HG02943 (cell line): Measurements from ENCODE around the gene GPR146.

Experiments
- ATAC-seq: cut with Tn5 transposase; IDR thresholded peaks from one replicate; pipeline ENCODE4 v1.9.1; 2021; ENCODE audit warnings: mild to moderate bottlenecking, low read depth, moderate library complexity; ENCODE audit not compliant: unreplicated experiment

Gene GPR146

GRCh38 chr7:1041551-1042491, 2.5 kb upstream of the GPR146 start:
- no peak for ATAC-seq

- ATAC-seq = no peak
Observed at GRCh38 chr7:1042492-1042833, 1.9 kb upstream of the GPR146 start.

GRCh38 chr7:1043552-1044188, 676 bp upstream of the GPR146 start:
- no peak for ATAC-seq

DNA sequence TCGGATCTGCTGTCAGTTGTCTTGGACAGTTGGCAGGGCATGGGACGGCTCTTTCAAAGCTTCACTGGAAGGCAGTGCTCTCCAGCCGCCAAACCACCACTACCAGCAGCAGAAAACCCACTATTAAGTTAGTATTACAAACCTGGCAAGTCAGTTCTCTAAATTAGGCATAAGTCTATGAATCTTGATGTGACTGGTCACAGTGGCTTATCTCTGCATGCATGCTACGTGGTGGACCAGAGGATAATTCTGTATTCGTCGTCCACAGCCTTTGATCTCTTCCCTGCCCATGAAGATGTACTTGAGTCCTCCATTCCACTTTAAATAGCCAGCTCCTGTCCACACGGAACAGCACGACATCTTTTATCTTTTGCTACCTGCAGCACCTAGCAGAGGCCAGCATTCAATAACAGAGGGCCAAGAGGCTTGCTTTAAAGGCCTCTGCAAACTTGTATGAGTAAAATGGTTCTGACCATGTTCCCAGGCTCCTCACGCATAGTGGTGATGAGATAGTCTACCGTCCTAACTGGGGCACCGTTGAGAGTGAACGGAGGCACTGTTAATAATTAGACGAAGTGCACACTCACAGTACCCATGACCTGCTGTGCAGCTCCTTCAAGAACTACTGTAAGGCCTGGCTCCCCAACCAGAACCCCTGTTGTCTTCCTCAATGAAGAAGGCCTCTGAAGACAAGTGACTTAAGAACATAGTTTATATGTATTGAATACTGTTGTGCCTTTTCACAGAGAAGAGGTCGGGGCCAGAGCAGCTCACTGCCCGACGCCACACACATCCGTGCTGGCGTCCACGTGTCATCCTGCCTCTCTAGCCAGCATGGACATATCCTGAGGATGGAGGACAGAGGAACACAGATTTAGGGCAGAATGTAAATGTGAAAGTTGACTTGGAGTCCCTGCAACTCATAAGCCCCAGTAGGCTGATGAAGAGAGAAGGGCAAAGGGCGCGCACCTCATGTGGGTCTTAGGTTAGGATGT, 1.0 kb downstream of the GPR146 start:
- no peak for ATAC-seq

DNA sequence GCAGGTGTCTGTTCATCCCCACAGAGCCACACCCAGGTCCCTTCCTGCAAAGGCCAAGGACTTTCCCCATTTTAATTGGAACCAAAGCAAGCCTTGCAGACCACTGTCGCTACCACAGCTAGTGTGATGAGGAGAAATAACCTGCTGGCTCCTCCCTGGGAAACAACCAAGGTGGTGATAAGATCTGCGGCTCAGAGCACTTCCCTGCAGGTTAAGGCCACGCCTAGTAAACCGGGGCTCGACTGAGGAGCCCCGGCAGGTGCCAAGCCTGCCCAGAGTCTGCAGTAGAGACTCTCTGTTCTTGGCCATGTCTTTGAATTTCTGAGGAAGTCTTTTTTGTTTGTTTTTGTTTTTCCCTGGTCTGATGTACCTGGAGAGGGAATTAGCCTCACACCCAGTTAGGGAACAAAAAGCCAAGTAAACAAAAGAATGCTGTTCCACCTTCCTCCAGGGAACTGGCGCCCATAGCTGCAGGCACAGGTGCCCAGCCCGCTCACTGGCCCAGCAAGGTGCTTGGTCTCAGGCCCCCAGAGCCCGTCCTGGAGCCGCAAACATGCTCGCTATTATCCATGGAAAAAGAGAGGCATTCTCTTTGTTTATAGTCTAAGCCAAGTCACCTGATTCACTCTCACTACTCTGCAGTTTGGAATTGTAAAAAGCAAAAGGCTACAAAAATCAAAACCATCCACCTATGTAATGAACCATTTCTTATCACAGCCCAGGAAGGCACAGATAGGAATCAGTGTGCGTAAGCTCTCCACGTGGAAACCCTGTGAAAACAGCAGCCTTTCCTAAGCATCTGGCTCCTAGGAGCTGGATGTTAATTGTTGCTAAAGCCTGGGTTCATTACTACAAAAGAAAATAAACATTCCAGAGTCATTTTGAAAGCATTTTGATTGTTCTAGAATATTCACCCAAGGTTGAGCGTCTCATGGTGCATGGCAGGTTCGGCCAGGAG, 2.7 kb downstream of the GPR146 start:
- ATAC-seq = no peak

DNA sequence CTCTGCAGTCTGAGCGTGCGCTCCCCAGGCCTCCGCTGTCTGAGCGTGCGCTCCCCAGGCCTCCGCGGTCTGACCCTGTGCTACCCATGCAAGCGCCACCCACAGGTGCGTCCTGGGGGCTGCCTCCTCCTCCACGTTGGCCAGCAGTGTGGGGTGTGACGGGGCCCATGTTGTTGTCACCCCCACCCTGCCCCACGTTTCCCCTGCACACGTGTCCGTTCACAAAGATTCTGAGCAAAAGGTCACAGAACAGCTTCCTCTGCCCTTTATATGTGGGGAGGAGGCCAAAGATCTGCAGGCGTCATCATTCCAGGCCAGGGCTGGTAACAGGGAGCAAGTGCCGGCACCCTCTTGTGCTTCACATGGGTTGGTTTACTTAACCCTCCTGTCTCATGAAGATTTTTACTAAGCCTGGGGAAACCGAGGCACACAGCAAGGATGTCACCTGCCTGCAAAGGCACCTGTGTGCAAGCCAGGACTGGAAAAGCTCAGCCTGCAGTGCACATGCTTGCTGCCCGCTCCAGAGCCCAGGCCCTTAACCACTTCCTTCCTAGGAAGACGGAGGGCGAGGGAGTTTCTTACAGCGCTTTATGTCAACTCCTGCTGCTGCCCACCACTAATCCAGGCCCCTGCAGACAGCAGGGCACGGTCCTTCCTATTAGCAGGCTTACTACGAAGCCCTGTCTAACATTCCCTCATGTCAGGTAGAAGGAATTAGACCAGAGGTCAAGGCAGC, 4.8 kb downstream of the GPR146 start:
- no peak for ATAC-seq

DNA sequence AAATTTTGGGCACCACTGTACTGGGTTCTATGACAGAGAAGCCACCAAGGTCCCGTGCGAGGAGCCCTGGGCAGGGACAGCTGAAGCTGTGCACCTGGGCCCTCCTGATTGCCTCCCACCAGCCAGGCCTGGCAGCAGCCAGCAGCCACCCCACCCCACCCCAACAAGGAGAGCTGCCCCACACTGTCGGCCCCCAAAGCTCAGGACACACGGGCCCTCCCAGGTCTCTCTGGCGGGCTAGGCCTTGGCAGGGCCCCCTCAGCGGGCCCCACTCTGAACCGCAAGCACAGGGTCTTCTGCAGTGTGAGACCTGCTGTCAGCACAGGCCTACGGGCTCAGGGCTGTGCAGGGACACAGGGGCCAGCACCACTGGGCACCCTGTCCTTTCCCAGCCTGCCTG, 5.5 kb downstream of the GPR146 start:
- no peak for ATAC-seq

DNA sequence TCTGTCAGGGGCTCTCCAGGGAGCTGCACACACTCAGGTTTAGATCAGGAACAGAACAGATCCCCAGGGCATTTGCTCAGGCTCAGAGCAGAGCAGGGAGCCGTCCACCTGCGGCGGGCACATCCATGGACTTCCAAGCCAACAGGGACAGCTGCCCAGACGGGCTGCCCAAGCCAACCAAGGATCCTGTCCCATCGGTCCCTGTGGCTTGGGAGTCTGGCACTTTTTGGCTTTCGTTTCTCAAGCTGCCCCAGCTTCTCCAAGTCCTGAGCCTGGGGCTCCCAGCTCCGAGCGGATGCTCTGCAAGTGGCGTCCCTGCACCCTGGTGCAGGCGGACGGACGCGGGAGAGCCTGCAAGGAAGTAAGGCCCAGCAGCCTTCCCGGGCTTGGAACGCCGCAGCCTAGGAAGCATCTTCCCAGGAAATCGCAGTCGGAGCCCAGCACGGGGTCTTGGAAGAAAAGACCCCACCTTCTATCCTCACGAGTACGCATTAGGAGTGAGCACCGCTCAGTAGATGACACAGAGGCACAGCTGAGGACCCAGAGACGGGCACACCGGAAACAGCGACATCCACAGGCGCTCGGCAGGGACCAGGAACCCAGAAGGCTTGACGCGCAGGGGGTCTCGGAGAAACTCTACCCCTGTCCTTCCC, 6.0 kb downstream of the GPR146 start:
- ATAC-seq = no peak

DNA sequence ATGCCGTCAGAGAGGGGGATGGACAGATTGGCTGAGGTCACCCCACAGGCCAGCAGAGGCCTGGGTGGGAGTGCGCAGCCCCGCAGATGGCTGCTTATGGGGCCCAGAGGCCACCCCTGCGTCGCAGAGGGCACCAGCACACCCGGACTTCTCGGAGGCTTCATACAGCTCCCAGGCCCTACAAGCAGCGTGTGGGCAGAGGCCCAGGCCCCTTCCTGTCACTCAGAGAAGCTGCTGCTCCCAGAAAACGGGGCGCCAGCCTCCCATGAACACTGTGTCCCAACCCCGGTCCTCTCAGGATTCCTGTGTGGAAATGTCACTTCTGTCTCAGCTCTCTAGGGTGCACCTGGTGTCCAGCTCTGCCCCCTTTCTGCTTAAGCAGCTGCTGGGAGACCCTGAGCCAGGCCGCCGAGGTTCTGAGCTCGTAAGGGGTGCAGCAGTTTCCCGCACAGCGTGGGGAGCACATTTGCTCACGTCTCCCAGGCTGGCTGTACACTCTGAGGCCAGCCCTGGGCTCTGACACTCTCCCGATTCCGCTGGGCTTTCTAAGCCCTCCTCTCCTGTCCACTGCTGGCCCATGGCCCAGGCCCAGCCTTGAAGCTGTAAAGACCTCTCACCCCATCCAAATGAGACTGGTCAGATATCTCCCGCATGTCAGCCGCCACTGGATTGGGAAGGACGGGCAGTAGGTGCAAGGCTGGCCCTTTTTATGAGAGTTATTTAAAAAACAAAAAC, 6.8 kb downstream of the GPR146 start:
- ATAC-seq = no peak

GRCh38 chr7:1052031-1052818, 7.9 kb downstream of the GPR146 start:
- ATAC-seq = no peak

DNA sequence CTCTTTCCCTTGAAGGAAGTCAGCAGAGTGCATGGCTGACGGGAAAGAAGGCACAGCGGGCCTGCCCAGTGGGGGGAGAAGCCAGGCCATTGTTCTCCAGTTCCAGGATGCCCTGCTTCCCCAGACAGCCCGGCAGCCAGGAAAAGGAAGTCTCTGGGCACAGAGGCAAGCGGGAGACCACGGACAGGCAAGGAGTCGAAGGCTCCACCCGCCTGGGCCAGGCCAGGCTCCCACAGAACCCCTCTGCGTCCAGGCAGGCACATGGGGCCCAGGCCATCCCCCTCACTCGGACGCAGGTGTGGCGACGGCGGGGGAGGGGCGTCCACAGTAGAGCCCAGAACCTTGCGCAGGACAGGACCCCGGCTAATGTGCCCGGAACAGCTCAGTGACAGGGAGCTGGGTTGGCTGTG, 8.7 kb downstream of the GPR146 start:
- no peak for ATAC-seq

DNA sequence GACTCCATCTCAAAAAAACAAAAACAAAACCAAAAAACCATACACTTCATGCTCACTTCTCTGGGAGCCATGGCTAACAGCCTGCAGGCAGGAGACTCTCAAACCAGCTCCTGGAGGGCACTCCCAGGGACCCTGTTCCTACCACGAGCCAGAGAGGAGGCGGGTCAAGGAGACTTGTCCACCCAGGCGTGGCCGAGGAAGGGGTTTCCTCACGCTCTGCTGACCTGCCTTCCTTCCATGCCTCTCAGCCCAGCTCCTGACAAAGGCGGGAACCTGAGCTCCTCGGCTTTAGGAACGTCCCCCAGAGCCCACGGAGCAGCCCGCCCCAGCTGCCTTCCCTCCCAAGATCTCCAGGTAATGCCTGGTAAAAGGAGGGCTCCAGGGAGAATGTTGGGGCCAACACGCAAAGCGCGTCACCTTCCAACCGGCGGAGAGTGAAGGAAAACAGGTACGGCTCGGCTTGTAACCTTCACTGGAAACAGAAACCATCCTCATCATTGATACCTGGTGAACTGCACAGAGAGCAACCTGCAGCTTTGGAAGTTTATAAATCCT, 9.5 kb downstream of the GPR146 start:
- ATAC-seq = no peak

- ATAC-seq = no peak
Observed at GRCh38 chr7:1054438-1054837, 10.1 kb downstream of the GPR146 start.

DNA sequence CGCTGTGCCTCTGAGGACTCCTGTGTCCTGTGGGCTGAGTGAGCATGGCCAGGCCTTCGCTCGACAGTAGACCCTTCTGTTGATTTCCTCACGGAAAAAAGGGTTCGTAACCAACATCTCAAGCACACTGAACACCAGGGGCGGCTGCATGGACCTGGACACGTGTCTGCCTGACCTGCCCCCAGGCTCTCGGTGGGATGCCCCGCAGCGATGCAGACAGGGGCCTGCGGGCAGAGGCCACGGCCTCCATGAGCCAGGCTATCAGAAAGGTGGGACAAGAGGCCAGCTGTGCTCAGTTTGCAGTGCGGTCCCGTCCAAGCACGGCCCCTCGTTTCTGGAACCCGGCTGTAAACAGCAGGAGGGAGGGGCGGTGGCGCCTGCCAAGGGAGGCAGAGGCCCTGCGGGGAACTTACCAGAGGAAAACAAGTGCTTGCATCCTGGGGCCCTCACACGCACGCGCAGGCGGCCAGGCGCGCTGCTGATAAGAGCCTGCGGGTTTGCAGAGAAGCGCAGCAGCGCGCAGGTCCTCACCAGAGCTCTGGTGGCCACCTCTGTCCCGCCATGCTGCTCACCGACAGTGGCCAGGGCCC, 10.6 kb downstream of the GPR146 start:
- ATAC-seq = no peak

DNA sequence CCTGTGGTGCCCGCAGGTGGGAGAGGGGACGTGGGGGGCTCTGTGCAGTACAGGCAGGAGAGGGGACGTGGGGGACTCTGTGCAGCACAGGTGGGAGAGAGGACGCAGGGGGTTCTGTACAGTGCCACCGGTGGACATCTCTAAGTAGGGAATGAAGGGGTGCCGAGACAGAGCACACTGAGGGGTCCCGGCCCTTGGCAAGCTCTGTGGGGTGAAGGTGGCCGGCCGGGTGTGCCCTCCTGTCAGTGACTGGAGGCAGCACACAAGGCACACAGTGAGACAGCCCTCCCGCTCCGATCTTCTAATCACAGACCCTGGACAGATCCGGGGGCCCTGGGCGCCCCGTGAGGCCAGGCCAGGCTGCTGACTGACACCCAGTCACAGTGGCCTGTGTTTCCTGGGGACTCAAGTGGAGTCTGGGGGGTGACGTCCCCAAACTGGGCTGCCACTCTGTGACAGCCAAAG, 11.2 kb downstream of the GPR146 start:
- no peak for ATAC-seq
